Activated naive CD4-positive, alpha-beta T cell treated with anti-CD3 and anti-CD28 coated beads for 36 hours (primary cell): ENCODE measurements around the gene TMC6. TPM values are rescaled to one million over a fixed set of nuclear protein-coding genes. Genes with fewer than 3 reads are reported as not detected.

ENCODE experiments used
- CTCF ChIA-PET: fragments of 350-600 bp; sonication (Branson Sonifier 250); formaldehyde crosslinking; loops from one replicate; lab custom pipeline; 2021; ENCODE audit warnings: antibody characterized with exemption; lab: Charles Lee
- DNase-seq: peaks from one replicate; pipeline ENCODE4 v3.0.0-alpha.2; 2020
- H3K27ac Mint-ChIP-seq: one replicate; pipeline ENCODE4 v1.8.0; 2021; ENCODE audit warnings: mild to moderate bottlenecking, mixed read lengths
- H3K27me3 Mint-ChIP-seq: one replicate; pipeline ENCODE4 v1.8.0; 2021; ENCODE audit warnings: low read depth, mixed read lengths
- H3K36me3 Mint-ChIP-seq: one replicate; pipeline ENCODE4 v1.8.0; 2021; ENCODE audit warnings: low read depth, mixed read lengths
- H3K4me1 Mint-ChIP-seq: one replicate; pipeline ENCODE4 v1.8.0; 2021; ENCODE audit warnings: low read depth, mixed read lengths
- H3K4me3 Mint-ChIP-seq: one replicate; pipeline ENCODE4 v1.8.0; 2021; ENCODE audit warnings: mild to moderate bottlenecking, moderate library complexity, mixed read lengths
- H3K9me3 Mint-ChIP-seq: one replicate; pipeline ENCODE4 v1.8.0; 2021; ENCODE audit warnings: mixed read lengths
- intact Hi-C: fragments of 100-400 bp; cut with micrococcal nuclease; formaldehyde crosslinking; loops from one replicate; pipeline ENCODE4 v1.15.1; 2023
- total RNA-seq, 2 experiments: library from RNA; stranded (reverse); gene quantifications; one replicate each; pipeline ENCODE4 v1.2.3, GENCODE V29; 2021

The TMC6 gene
- total RNA-seq, 2 experiments from 2014 or later = 79.0 to 85.6 TPM

DNA sequence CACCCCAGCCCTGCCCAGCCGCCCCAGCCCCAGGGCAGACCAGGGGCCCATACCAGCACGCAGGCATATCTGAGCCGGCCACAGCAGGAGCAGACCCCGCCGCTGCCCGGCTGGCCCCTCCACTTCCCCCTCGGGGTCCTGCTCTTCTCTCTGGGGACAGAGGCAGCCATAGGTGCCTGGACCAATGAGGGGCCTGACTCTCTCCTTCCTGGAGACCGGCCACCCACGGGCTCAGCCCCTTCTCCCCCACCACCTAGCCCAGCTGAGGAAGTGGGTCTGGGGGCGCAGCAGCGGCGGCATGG is 3.8 kb downstream of the TMC6 start:
- peak overlapping the region; percentile 53 for H3K27ac Mint-ChIP-seq
- CTCF ChIA-PET = interaction anchor here (0.9 to 5.1 kb wide), 3 partner anchors 11 to 99 kb away, joined by 3 to 45 read pairs (median 8); no protein-coding TSS in a partner anchor
- DNase-seq = no peak
- H3K4me3 Mint-ChIP-seq = peak overlapping the region; percentile 87
- H3K36me3 Mint-ChIP-seq = peaks cover 37% of the 10 kb centered on the region
- peaks cover 65% of the 10 kb centered on the region for H3K4me1 Mint-ChIP-seq
- H3K9me3 Mint-ChIP-seq = no peaks in the 10 kb centered on the region
- intact Hi-C loops = loop anchor here (5.0 kb wide), 4 partner anchors 167 to 718 kb away; partner anchors contain the start of genes TNRC6C and USP36
- no peaks in the 10 kb centered on the region for H3K27me3 Mint-ChIP-seq

DNA sequence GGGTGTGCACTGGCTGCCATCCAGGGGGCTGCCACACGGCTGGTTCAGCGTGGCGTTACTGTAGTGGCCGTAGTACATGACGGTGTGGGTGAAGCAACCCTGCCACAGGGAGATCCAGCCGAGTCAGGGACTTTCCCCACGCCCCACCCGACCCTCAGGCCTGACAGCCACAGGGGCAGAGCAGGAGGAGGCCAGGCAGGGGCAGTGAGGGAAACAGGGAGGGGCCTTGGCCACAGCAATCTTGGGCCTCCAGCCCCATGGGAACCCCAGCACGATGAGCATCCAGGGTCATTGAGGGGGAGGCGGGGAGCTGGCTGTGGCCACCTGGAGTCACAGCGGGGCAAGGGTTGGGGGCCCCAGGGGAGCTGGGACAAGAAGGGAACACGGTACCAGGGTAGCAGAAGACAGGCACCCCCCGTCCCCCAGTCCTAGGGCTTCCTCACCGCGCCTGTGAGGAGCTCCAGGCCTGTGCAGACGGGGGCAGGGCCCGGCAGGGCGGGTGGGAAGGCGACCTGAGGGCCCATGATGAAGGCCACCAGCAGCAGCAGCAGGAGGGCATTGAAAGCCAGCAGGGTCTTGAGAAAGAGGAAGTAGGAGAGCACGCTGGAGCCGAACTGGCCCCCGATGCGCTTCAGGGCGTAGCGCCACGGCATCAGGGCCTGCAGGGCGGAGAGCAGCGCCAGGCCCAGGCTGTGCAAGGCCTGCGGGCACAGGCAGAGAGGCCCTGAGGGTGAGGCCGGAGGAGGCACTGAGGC is 4.3 kb downstream of the TMC6 start:
- no peaks in the 10 kb centered on the region for H3K27me3 Mint-ChIP-seq
- intact Hi-C loops = no loop called here
- peaks cover 61% of the 10 kb centered on the region for H3K4me1 Mint-ChIP-seq
- peaks cover 38% of the 10 kb centered on the region for H3K36me3 Mint-ChIP-seq
- peak; percentile 18 for DNase-seq
- H3K27ac Mint-ChIP-seq = peak overlapping the region; percentile 30
- H3K9me3 Mint-ChIP-seq = no peaks in the 10 kb centered on the region
- CTCF ChIA-PET = interaction anchor here (0.9 to 5.1 kb wide), 3 partner anchors 11 to 99 kb away, joined by 3 to 45 read pairs (median 8); no protein-coding TSS in a partner anchor
- peak overlapping the region; percentile 29 for H3K4me3 Mint-ChIP-seq

DNA sequence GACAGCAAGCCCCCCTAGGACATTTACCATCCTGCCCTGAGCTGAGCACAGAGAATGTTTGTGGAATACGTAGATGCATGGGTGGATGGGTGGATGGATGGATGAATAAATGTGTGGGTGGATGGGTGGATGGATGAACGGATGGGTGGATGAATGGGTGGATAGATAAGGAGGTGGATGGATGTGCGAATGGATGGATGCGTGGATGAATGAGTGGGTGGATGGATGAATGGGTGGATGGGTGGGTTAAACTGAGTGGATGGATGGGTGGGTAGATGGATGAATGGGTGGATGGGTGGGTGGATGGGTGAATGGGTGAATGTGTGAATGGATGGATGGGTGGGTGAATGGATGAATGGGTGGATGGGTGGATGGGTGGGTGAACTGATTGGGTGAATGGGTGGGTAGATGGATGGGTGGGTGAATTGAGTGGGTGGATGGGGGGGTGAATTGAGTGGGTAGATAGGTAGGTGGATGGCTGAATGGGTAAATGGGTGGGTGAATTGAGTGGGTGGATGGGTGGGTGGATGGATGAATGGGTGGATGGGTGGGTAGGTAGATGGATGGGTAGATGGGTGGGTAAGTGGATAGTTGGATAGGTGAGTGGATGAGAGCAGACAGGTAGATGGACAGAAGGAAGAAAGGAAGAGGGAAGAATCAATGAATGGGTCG is 5.2 kb downstream of the TMC6 start:
- CTCF ChIA-PET = interaction anchor here (0.5 to 5.1 kb wide), 2 partner anchors 12 to 70 kb away, joined by 3 to 45 read pairs; no protein-coding TSS in a partner anchor
- Mint-ChIP-seq H3K4me3 (no peak overlapping the region), H3K27ac (no peak overlapping the region)

DNA sequence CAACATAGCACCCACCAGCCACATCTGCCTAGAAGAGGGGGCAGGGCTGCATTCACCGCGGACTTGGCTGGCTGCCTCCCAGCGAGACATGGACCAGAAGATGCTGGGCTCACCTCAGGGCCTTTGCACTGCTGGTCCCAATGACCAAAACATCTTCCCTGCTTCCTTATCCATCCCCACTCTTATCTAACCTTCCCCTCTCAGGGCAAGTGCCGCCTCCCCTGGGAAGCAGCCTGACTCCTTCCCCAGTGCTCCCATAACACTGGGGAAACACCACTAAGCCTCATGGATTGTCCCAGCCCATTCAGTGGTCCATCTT is 5.7 kb downstream of the TMC6 start:
- no peak overlapping the region for H3K27ac Mint-ChIP-seq
- CTCF ChIA-PET = interaction anchor here (0.8 to 5.1 kb wide), 3 partner anchors 7 to 13 kb away, joined by 3 to 45 read pairs (median 3); partner anchors contain the start of gene TMC8
- intact Hi-C loops = no loop called here
- no peaks in the 10 kb centered on the region for H3K9me3 Mint-ChIP-seq
- peaks cover 41% of the 10 kb centered on the region for H3K36me3 Mint-ChIP-seq
- no peak overlapping the region for H3K4me3 Mint-ChIP-seq
- no peaks in the 10 kb centered on the region for H3K27me3 Mint-ChIP-seq
- peak; percentile 16 for DNase-seq
- H3K4me1 Mint-ChIP-seq = peaks cover 58% of the 10 kb centered on the region

More for the DNA sequence above, 5.2 kb downstream of the TMC6 start:
- intact Hi-C loops = no loop called here
- Mint-ChIP-seq H3K27me3 (no peaks in the 10 kb centered on the region), H3K9me3 (no peaks in the 10 kb centered on the region), H3K36me3 (peaks cover 39% of the 10 kb centered on the region), H3K4me1 (peaks cover 56% of the 10 kb centered on the region)
- no peak for DNase-seq

DNA sequence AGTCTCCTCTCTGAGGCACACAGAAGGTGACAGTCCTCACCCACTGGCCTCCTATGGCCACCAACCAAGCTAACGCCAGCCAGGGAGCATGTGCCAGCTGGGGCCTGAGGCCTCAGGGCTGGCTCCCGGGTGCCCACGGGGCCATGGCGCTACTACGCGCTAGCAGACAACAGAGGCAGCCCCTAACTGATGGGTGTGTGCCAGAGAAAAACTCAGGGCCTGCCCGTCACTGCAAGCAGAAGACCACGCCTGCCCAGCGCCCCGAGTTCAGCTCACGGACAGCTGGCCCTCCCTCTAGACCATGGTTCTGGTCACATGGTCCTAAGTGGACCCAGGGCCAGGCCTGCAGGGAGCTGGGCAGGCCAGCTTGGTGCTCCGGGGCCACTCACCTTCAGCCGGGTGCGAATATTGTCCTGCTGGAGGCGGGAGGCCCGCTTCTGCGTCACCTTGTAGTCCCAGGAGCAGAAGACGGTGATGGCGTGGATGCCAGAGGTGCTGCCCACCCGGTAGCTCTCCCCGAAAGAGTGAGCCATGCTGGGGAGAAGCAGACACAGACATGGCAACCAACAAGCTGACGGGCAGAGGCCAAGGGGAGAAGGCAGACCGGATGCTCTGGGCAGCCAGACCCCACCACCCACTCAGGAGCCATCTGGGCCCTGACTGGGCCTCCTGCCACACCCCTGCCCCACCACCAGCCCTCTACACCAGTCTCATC is 6.2 kb downstream of the TMC6 start:
- intact Hi-C loops = no loop called here
- peaks cover 64% of the 10 kb centered on the region for H3K4me1 Mint-ChIP-seq
- DNase-seq = no peak

DNA sequence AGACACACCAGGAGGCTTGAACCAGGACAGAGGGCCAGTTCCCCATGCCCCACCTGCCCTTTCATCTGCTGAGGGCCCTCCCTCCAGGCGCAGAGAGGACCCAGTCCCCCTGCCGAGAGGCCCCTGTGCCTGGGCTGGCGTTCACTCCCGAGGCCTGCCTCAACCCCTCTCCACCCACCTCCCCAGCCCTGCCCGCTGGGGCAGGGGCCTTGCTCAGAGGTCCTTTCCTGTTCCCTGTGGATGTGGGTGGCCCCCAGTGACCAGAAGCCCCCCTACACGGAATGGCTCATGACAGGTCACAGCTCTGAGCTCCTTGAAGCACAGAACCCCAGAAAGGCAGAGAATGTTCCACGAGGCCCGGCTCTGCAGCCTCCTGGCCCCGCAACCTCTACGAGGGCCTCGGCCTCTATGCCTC is 6.7 kb downstream of the TMC6 start:
- CTCF ChIA-PET = interaction anchor here (0.8 to 5.1 kb wide), 5 partner anchors 8 to 129 kb away, joined by 3 to 45 read pairs (median 3); partner anchors contain the start of gene TMC8
- DNase-seq = peak; percentile 7
- H3K9me3 Mint-ChIP-seq = no peaks in the 10 kb centered on the region
- peak overlapping the region; percentile 80 for H3K27ac Mint-ChIP-seq
- H3K27me3 Mint-ChIP-seq = no peaks in the 10 kb centered on the region
- peak overlapping the region; percentile 72 for H3K4me3 Mint-ChIP-seq
- intact Hi-C loops = loop anchor here (1.0 kb wide), 1 partner anchor 8 kb away; the partner anchor contains the start of gene TMC8
- peaks cover 62% of the 10 kb centered on the region for H3K4me1 Mint-ChIP-seq
- H3K36me3 Mint-ChIP-seq = peaks cover 41% of the 10 kb centered on the region

More for the DNA sequence above, 6.2 kb downstream of the TMC6 start:
- CTCF ChIA-PET = interaction anchor here (0.8 to 5.1 kb wide), 5 partner anchors 8 to 129 kb away, joined by 3 to 45 read pairs (median 3); partner anchors contain the start of gene TMC8
- H3K27ac Mint-ChIP-seq = peak overlapping the region; percentile 80
- H3K27me3 Mint-ChIP-seq = no peaks in the 10 kb centered on the region
- peak overlapping the region; percentile 72 for H3K4me3 Mint-ChIP-seq
- H3K9me3 Mint-ChIP-seq = no peaks in the 10 kb centered on the region
- peaks cover 41% of the 10 kb centered on the region for H3K36me3 Mint-ChIP-seq

DNA sequence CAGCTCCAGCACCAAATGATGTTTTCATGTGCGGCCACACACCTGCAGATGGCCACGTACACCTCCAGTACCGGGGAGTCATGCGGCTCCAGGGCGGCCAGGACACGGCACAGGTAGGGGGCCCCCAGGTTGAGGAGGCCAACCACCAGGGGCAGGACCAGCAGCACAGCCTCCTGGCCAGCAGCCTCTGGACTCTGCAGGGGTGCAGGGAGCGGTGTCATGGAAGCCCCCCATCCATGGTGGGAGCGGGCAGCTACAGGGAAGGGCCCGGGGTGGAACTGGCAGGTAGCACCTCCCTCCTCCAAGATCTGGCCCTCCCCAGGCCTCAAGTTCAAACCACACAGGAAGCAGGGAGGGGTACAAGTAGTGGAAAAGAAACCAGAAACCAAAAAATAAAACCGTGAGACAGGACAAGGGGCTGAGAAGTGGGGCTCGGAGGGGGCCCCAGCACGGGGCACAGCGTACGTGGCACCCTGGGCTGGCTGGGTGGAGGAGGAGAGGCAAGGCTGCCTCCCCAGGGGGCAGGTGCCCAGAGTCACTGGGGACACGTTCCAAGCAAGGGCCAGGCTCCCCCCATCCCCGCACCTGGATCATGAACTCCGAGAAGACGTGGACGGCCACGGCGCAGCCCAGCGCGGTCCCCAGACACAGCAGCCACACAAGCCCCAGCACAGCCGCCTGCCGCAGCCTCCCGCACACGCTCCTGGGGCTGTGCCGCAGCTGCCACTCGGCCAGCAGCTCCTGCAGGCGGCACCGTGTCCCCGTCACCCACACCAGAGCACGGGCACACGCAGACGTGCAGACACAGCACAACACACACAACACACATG is 7.4 kb downstream of the TMC6 start:
- intact Hi-C loops = loop anchor here (1.0 kb wide), 1 partner anchor 9 kb away; the partner anchor contains the start of gene TMC8
- Mint-ChIP-seq H3K9me3 (no peaks in the 10 kb centered on the region), H3K4me3 (peak overlapping the region; percentile 72), H3K36me3 (peaks cover 41% of the 10 kb centered on the region), H3K27ac (peak overlapping the region; percentile 80), H3K4me1 (peaks cover 57% of the 10 kb centered on the region), H3K27me3 (no peaks in the 10 kb centered on the region)
- peak; percentile 78 for DNase-seq
- CTCF ChIA-PET = interaction anchor here (1.3 to 5.1 kb wide), 5 partner anchors 8 to 130 kb away, joined by 3 to 45 read pairs (median 5); partner anchors contain the start of gene TMC8

DNA sequence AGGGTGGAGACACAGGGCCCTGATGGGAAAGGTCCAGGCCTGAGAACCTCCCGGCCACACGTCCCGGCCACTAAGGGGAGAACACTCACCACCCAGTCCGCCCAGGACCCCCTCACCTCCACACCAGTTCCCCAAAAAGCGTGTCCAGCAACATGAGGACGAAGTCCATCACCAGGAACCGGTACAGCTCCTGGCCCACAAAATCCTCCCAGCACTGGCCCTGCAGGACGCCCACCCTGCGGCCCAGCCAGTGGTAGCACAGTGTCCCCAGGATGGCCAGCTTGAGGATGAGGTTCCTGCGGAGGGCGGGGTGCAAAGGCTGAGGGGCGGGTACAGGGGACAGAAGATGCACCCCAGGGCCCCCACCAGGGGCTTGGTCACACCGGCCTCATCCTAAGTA is 8.0 kb downstream of the TMC6 start:
- peak overlapping the region; percentile 72 for H3K4me3 Mint-ChIP-seq

DNA sequence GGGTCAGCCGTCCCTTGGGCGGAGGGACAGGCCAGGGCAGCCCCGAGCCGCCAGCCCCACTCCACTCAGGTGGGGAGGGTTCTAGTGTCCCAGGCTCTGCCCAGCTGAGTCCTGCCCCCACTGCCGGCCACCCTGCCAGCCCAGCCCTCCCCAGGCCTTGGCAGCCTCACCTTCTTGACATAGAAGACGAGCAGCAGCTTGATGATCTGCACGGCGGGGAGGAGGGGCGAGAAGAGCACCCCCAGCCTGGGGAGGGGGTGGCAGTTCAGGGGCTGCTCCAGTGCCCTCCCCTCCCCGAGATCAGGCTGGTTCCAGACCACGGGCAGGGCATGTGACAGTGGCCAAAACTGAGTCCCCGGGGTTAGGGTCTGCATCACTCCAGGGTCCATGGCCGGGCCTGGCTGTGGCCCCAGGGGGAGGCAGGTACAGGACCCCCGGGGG is 9.7 kb downstream of the TMC6 start:
- Mint-ChIP-seq H3K36me3 (peaks cover 39% of the 10 kb centered on the region), H3K4me1 (peaks cover 54% of the 10 kb centered on the region), H3K4me3 (no peak overlapping the region), H3K27ac (no peak overlapping the region), H3K27me3 (no peaks in the 10 kb centered on the region), H3K9me3 (no peaks in the 10 kb centered on the region)
- CTCF ChIA-PET = interaction anchor here (1.1 to 2.3 kb wide), 4 partner anchors 9 to 57 kb away, joined by 3 to 10 read pairs (median 4); partner anchors contain the start of gene TMC6
- no peak for DNase-seq
- intact Hi-C loops = no loop called here

More for the DNA sequence above, 8.0 kb downstream of the TMC6 start:
- H3K27me3 Mint-ChIP-seq = no peaks in the 10 kb centered on the region
- peaks cover 54% of the 10 kb centered on the region for H3K4me1 Mint-ChIP-seq
- H3K9me3 Mint-ChIP-seq = no peaks in the 10 kb centered on the region
- peaks cover 39% of the 10 kb centered on the region for H3K36me3 Mint-ChIP-seq
- intact Hi-C loops = no loop called here
- H3K27ac Mint-ChIP-seq = no peak overlapping the region
- DNase-seq = no peak
- CTCF ChIA-PET = interaction anchor here (1.1 to 2.3 kb wide), 4 partner anchors 10 to 131 kb away, joined by 3 to 10 read pairs (median 5); partner anchors contain the start of gene TMC8

DNA sequence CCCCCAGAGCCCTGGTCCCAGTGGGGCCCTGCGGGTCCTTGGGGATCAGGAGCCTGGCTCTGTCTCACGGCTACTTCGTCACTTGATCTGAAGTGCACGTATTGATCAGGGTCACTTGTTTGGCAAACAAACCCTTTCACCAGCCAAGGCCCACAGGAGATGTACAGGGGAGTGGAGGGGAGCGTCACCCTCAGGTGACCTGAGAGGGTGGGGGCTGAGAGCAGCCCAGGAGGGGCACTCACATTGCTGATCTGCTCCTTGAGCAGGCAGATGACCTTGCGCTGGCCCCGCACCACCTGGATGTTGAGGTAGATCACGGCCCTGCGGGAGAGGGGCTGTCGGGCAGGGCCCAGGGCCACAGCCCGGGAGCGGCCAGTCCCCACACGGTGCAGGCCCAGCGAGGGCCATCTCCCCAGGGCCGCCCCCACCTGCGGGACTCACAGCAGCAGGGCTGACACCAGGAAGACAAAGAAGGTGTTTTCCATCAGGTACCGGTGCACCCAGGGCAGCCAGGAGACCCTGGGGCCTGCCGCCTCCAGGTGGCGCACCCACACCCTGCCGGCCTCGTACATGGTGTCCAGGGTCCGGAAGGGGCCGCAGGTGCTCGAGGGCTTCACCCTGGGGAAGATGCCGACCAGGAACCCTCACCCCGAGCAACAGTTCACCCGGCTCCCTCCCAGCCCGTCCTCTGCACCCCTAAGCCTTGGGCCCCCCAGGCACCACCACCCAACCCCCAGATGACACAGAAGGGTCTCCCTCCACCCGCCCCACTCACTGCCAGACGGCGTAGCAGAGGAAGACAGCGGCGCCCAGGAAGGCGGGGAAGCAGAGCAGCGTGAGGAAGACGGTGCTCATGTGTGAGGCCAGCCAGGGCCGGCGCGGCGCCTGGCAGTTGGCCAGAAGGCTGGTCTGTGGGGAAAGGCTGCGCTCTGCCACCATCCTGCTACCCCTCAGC is 11.3 kb downstream of the TMC6 start:
- Mint-ChIP-seq H3K9me3 (no peaks in the 10 kb centered on the region), H3K4me1 (peaks cover 52% of the 10 kb centered on the region), H3K4me3 (no peak overlapping the region), H3K27ac (no peak overlapping the region), H3K36me3 (peaks cover 27% of the 10 kb centered on the region), H3K27me3 (no peaks in the 10 kb centered on the region)
- intact Hi-C loops = loop anchor here (1.0 kb wide), 1 partner anchor 17 kb away; no protein-coding TSS in a partner anchor
- CTCF ChIA-PET = interaction anchor here (3.2 to 10.2 kb wide), 2 partner anchors 10 to 19 kb away, joined by 11 to 100 read pairs; no protein-coding TSS in a partner anchor
- peak; percentile 48 for DNase-seq
